HepG2 (cell line): Measurements from ENCODE around the gene CCT8. TPM values are rescaled to one million over a fixed set of nuclear protein-coding genes. Genes with fewer than 3 reads are reported as not detected.

ENCODE experiments used
- ATAC-seq: fragments of 200-7000 bp; cut with Tn5 transposase; 3 replicates; pipeline ENCODE4 v1.9.1; 2020; ENCODE audit warnings: mild to moderate bottlenecking, moderate library complexity
- BruUV-seq: library from RNA; stranded (reverse); fragments of 400-500 nt; replicated peaks from 2 replicates; lab custom pipeline; 2021; lab: Mats Ljungman, UMichigan
- CTCF ChIA-PET: fragments of 300-600 bp; formaldehyde crosslinking; extraction: SDS; loops from one replicate; lab custom pipeline; 2021; ENCODE audit warnings: low total read pairs, inconsistent platforms, low intra/inter-chr PET ratio; lab: Yijun Ruan, JAX
- POLR2A ChIA-PET: fragments of 350-600 bp; sonication (Branson Sonifier 250); formaldehyde crosslinking; loops from one replicate; lab custom pipeline; 2020; ENCODE audit warnings: antibody characterized with exemption, inconsistent platforms; lab: Yijun Ruan, JAX
- DNase-seq: peaks from one replicate; pipeline ENCODE4 v3.0.0-alpha.2; 2015; ENCODE audit warnings: low spot score
- FAIRE-seq: peaks from 3 replicates; lab custom pipeline; 2011; peaks lifted over from hg19 to GRCh38; lab: Jason Lieb, UNC
- H2AFZ ChIP-seq: one replicate; pipeline ENCODE4 v1.6.1; 2011; ENCODE audit warnings: low read length, inconsistent platforms
- H3K27ac ChIP-seq: fragments of 300-600 bp; 3 replicates; pipeline ENCODE4 v1.8.0; 2011; ENCODE audit warnings: mixed run types, mild to moderate bottlenecking, mixed read lengths, low read length, inconsistent platforms; ENCODE audit not compliant: insufficient read depth; ENCODE audit errors: extremely low read length
- H3K27me3 ChIP-seq, 2 experiments: fragments of 200-600 bp in 1 of 2; 2 replicates in 1 of 2; 3 replicates in 1 of 2; pipeline versions ENCODE4 v1.6.0 to v1.8.0; 2011; ENCODE audit warnings: low read length in 2 of 2, mild to moderate bottlenecking in 2 of 2, moderate library complexity in 2 of 2, inconsistent platforms in 1 of 2; ENCODE audit not compliant: insufficient read depth in 2 of 2, control insufficient read depth in 1 of 2
- H3K36me3 ChIP-seq, 2 experiments: fragments of 200-600 bp in 1 of 2; replicated peaks in 1 of 2; 2 replicates in 1 of 2; 3 replicates in 1 of 2; pipeline versions ENCODE4 v1.5.1 to v1.8.0; 2011; ENCODE audit warnings: low read length in 2 of 2, inconsistent platforms in 1 of 2; ENCODE audit not compliant: insufficient read depth in 2 of 2, control insufficient read depth in 1 of 2
- H3K4me1 ChIP-seq: 2 replicates; pipeline ENCODE4 v1.5.1; 2012; ENCODE audit warnings: low read length, inconsistent platforms; ENCODE audit not compliant: insufficient read depth
- H3K4me2 ChIP-seq: 2 replicates; pipeline ENCODE4 v1.6.0; 2011; ENCODE audit warnings: low read depth, low read length, inconsistent platforms
- H3K4me3 ChIP-seq, 3 experiments: fragments of 200-600 bp in 1 of 3; sonication (generic), shearing (Covaris generic) in 1 of 3; replicated peaks in 1 of 3; 2 replicates each; pipeline ENCODE4 v1.5.1; 2011 to 2016; ENCODE audit warnings: low read length in 3 of 3, inconsistent platforms in 2 of 3, low read depth in 2 of 3, mild to moderate bottlenecking in 2 of 3, control low read depth in 1 of 3, mixed read lengths in 1 of 3; ENCODE audit not compliant: insufficient read depth in 1 of 3
- H3K79me2 ChIP-seq: one replicate; pipeline ENCODE4 v1.6.1; 2011; ENCODE audit warnings: low read length, inconsistent platforms; ENCODE audit not compliant: insufficient read depth
- H3K9ac ChIP-seq: 2 replicates; pipeline ENCODE4 v1.6.0; 2011; ENCODE audit warnings: mild to moderate bottlenecking, low read depth, low read length, inconsistent platforms; ENCODE audit not compliant: insufficient read depth
- H3K9me3 ChIP-seq: 2 replicates; pipeline ENCODE4 v1.5.1; 2012; ENCODE audit warnings: mild to moderate bottlenecking, low read length
- H4K20me1 ChIP-seq: 2 replicates; pipeline ENCODE4 v1.6.0; 2011; ENCODE audit warnings: inconsistent platforms, mild to moderate bottlenecking, low read length, moderate library complexity; ENCODE audit not compliant: insufficient read depth
- AGO1 ChIP-seq: fragments of 200-400 bp; formaldehyde crosslinking; IDR thresholded peaks from 2 replicates; pipeline ENCODE4 v1.6.1; 2017; ENCODE audit warnings: mild to moderate bottlenecking, low read depth, low read length, moderate library complexity; ENCODE audit not compliant: poor library complexity, severe bottlenecking
- BORCS8-MEF2B ChIP-seq: sonication (generic); formaldehyde crosslinking; IDR thresholded peaks from 2 replicates; pipeline ENCODE4 v1.8.0; 2022; ENCODE audit warnings: mild to moderate bottlenecking, missing genetic modification reagents
- CEBPB ChIP-seq: IDR thresholded peaks from 2 replicates; pipeline ENCODE4 v1.6.1; 2011; ENCODE audit warnings: low read depth, low read length, improper control_type of control experiment, borderline replicate concordance
- FOSL2 ChIP-seq: sonication (generic); formaldehyde crosslinking; IDR thresholded peaks from 2 replicates; pipeline ENCODE4 v1.4.0; 2020; ENCODE audit warnings: missing genetic modification reagents
- GZF1 ChIP-seq: sonication (generic); formaldehyde crosslinking; IDR thresholded peaks from 2 replicates; pipeline ENCODE4 v1.5.1; 2020; ENCODE audit warnings: mild to moderate bottlenecking, missing genetic modification reagents
- NBN ChIP-seq: fragments of 450-650 bp; conservative IDR thresholded peaks from 2 replicates; pipeline ENCODE4 v1.6.1; 2017
- RFX5 ChIP-seq: IDR thresholded peaks from 2 replicates; pipeline ENCODE4 v1.6.1; 2011; ENCODE audit warnings: low read depth, low read length, improper control_type of control experiment
- RNF2 ChIP-seq: fragments of 450-650 bp; conservative IDR thresholded peaks from 2 replicates; pipeline ENCODE4 v1.6.1; 2016; ENCODE audit warnings: low read depth
- ZFP1 ChIP-seq: IDR thresholded peaks from 2 replicates; pipeline ENCODE4 v1.6.1; 2016
- ZFP90 ChIP-seq: sonication (generic); formaldehyde crosslinking; IDR thresholded peaks from 2 replicates; pipeline ENCODE4 v1.8.0; 2022; ENCODE audit warnings: missing genetic modification reagents, mild to moderate bottlenecking, inconsistent platforms, borderline replicate concordance
- ZNF644 ChIP-seq: IDR thresholded peaks from 2 replicates; pipeline ENCODE4 v1.6.1; 2016; ENCODE audit warnings: low read depth
- ZNF891 ChIP-seq: sonication (generic); formaldehyde crosslinking; IDR thresholded peaks from 2 replicates; pipeline ENCODE4 v1.5.0; 2020; ENCODE audit warnings: mild to moderate bottlenecking, missing genetic modification reagents
- WGBS: methylation state at CpG from one replicate; pipeline ENCODE4 v1.1.6; 2017; ENCODE audit warnings: low lambda C conversion rate; 5-methylcytosine and 5-hydroxymethylcytosine counted together
- in situ Hi-C: cut with HindIII; loops from 2 replicates; pipeline ENCODE4 v1.10.0; 2017; ENCODE audit warnings: low pct_unique_long_range_greater_than_20kb; ENCODE audit not compliant: extremely low pct_ligation_motif_present
- intact Hi-C: fragments of 100-400 bp; cut with micrococcal nuclease; formaldehyde crosslinking; loops from one replicate; pipeline ENCODE4 v1.10.0; 2022; ENCODE audit not compliant: unreplicated experiment
- polyA plus RNA-seq, 8 experiments: library from polyadenylated mRNA; depleted of rRNA in 3 of 8; stranded (reverse) in 7 of 8; unstranded in 1 of 8; fragments of >200 nt; fragmentation: Illumina TruSeq in 4 of 8; extraction: Trizol in 4 of 8; gene quantifications; 2 replicates each; pipeline versions ENCODE4 v1.2.1 to v1.2.3, GENCODE V29; 2011 to 2016; ENCODE audit warnings: low read depth in 4 of 8, missing spikeins in 1 of 8, mixed read lengths in 1 of 8; ENCODE audit not compliant: insufficient read depth in 1 of 8
- total RNA-seq, 5 experiments: library from RNA; depleted of rRNA; stranded (reverse); fragments of >200 nt; fragmentation: Illumina TruSeq; extraction: Trizol; gene quantifications; 2 replicates each; pipeline ENCODE4 v1.2.3, GENCODE V29; 2016; ENCODE audit warnings: low read depth in 1 of 5
- TF ChIP-seq, protein P1 (sequence below): sonication (generic); formaldehyde crosslinking; IDR thresholded peaks from 2 replicates; pipeline ENCODE4 v1.8.1; 2022; ENCODE audit warnings: mild to moderate bottlenecking, missing genetic modification reagents
- TF ChIP-seq, protein P2 (sequence below): sonication (generic); formaldehyde crosslinking; IDR thresholded peaks from 2 replicates; pipeline ENCODE4 v1.8.1; 2023; ENCODE audit warnings: mild to moderate bottlenecking, moderate library complexity, missing genetic modification reagents
- TF ChIP-seq, protein P3 (sequence below): sonication (generic); formaldehyde crosslinking; IDR thresholded peaks from 2 replicates; pipeline ENCODE4 v1.4.0; 2020; ENCODE audit warnings: mild to moderate bottlenecking, missing genetic modification reagents
- TF ChIP-seq, protein P4 (sequence below): sonication (generic); formaldehyde crosslinking; IDR thresholded peaks from 2 replicates; pipeline ENCODE4 v1.4.0; 2020; ENCODE audit warnings: missing genetic modification reagents, borderline replicate concordance

Gene CCT8
- total and polyA plus RNA-seq, 2 of the 13 experiments (the other 11 are each of a cell fraction or from before 2014, with no cell fraction given) = 127 to 325 TPM

DNA sequence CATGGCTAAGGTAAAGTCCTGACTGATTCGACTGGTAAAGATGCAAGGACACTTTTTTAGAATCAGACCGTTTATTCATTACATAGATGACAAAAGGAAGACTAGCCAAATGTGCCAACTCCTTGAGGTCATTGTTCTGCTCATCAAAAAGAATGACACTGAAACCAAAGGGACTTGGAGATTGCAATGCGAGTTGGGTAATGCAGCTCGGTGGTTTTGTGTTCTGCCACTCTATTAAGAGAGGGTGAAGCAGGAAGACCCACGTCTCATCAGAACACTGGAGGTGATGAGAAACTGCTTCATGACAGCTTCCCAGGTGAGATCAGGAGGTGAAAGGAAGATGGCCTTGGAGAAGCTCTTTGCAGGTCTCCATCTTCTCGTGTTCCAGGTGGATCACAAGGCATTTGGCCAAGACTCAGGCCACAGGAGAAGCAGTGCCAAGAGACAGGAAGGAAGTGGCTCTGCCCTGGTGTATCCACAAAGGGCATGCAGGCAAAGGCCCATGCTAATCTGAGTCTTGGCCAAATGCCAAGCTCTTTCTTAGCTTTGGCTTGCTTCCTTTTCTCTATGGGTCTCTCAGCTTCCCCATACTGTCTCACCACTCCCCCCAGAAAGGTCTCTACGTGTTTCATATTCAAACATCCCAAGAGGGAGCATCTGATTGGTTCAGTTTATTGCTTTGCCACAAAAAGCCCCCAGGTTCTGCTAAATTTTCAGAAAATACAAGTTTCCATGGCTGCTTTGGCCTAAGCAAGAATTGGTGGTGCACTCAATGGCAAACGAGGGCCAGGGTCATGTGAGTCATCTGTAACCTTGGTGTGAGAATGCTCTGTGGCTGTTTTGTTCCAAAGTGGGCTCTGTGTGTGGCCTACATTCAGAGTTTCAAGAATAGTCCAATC, 5.7 kb upstream of the CCT8 start:
- CTCF ChIA-PET = no interaction called here
- POLR2A ChIA-PET = interaction anchor here (0.5 kb wide), 1 partner anchor 15 kb away, joined by 5 read pairs; no protein-coding TSS in a partner anchor
- intact Hi-C loops (no loop called here), in situ Hi-C loops (loop anchor here (25.0 kb wide), 2 partner anchors 758 to 2008 kb away; no protein-coding TSS in a partner anchor)
- FAIRE-seq = no peak
- no peaks in the 10 kb centered on the region; a peak in 1 of 5 replicates for H3K27me3 ChIP-seq
- H3K4me3 ChIP-seq = no peak overlapping the region
- H3K27ac ChIP-seq = no peak overlapping the region
- no peaks in the 10 kb centered on the region for H4K20me1 ChIP-seq
- no peaks in the 10 kb centered on the region for H3K36me3 ChIP-seq
- 20% methylated on average over 8 of the region's 8 CpGs for WGBS
- H2AFZ ChIP-seq = peak overlapping the region; percentile 22
- ATAC-seq = peak; percentile 78
- peaks cover 36% of the 10 kb centered on the region; the same call in 1 of the 2 replicates for H3K4me1 ChIP-seq
- no peak for DNase-seq
- BruUV-seq = no TSS peak
- H3K9me3 ChIP-seq = no peaks in the 10 kb centered on the region
- H3K9ac ChIP-seq = no peak overlapping the region
- H3K4me2 ChIP-seq = peak overlapping the region; percentile 14; the same call in 1 of the 2 replicates
- no peaks in the 10 kb centered on the region for H3K79me2 ChIP-seq
- TF ChIP-seq ZNF644 (CRISPR knock-in tag) = peak; percentile 60; the same call in 1 of the 2 replicates
- TF ChIP-seq ZFP1 (CRISPR knock-in tag) = no peak
- no peak for TF ChIP-seq AGO1
- no peak for TF ChIP-seq RNF2
- TF ChIP-seq ZFP90 (CRISPR knock-in tag) = no peak
- TF ChIP-seq, protein P1, sequence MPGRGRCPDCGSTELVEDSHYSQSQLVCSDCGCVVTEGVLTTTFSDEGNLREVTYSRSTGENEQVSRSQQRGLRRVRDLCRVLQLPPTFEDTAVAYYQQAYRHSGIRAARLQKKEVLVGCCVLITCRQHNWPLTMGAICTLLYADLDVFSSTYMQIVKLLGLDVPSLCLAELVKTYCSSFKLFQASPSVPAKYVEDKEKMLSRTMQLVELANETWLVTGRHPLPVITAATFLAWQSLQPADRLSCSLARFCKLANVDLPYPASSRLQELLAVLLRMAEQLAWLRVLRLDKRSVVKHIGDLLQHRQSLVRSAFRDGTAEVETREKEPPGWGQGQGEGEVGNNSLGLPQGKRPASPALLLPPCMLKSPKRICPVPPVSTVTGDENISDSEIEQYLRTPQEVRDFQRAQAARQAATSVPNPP (CRISPR knock-in tag) = no peak
- TF ChIP-seq RFX5 = peak; percentile 68; the same call in 1 of the 2 replicates
- TF ChIP-seq, protein P2, sequence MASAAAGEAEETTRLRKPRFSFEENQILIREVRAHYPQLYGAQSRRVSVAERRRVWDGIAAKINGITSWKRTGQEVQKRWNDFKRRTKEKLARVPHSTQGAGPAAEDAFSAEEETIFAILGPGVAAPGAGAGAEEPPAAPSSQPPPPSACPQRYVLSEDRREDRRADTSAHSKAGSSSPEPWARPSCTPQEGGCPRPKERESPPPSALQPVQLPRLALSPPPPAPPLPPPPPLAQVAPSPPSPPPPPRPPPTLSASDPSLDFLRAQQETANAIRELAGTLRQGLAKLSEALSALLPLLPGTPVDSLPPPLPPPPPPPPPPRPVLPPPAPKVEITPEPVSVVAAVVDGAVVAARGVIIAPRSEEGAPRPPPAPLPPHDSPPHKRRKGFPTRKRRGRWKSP = no peak
- TF ChIP-seq ZNF891 = no peak
- TF ChIP-seq FOSL2 (CRISPR knock-in tag) = peak; percentile 70
- no peak for TF ChIP-seq GZF1 (CRISPR knock-in tag)
- TF ChIP-seq BORCS8-MEF2B (CRISPR knock-in tag) = no peak
- TF ChIP-seq, protein P3, sequence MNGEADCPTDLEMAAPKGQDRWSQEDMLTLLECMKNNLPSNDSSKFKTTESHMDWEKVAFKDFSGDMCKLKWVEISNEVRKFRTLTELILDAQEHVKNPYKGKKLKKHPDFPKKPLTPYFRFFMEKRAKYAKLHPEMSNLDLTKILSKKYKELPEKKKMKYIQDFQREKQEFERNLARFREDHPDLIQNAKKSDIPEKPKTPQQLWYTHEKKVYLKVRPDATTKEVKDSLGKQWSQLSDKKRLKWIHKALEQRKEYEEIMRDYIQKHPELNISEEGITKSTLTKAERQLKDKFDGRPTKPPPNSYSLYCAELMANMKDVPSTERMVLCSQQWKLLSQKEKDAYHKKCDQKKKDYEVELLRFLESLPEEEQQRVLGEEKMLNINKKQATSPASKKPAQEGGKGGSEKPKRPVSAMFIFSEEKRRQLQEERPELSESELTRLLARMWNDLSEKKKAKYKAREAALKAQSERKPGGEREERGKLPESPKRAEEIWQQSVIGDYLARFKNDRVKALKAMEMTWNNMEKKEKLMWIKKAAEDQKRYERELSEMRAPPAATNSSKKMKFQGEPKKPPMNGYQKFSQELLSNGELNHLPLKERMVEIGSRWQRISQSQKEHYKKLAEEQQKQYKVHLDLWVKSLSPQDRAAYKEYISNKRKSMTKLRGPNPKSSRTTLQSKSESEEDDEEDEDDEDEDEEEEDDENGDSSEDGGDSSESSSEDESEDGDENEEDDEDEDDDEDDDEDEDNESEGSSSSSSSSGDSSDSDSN = no peak
- no peak for TF ChIP-seq NBN
- TF ChIP-seq, protein P4, sequence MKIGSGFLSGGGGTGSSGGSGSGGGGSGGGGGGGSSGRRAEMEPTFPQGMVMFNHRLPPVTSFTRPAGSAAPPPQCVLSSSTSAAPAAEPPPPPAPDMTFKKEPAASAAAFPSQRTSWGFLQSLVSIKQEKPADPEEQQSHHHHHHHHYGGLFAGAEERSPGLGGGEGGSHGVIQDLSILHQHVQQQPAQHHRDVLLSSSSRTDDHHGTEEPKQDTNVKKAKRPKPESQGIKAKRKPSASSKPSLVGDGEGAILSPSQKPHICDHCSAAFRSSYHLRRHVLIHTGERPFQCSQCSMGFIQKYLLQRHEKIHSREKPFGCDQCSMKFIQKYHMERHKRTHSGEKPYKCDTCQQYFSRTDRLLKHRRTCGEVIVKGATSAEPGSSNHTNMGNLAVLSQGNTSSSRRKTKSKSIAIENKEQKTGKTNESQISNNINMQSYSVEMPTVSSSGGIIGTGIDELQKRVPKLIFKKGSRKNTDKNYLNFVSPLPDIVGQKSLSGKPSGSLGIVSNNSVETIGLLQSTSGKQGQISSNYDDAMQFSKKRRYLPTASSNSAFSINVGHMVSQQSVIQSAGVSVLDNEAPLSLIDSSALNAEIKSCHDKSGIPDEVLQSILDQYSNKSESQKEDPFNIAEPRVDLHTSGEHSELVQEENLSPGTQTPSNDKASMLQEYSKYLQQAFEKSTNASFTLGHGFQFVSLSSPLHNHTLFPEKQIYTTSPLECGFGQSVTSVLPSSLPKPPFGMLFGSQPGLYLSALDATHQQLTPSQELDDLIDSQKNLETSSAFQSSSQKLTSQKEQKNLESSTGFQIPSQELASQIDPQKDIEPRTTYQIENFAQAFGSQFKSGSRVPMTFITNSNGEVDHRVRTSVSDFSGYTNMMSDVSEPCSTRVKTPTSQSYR (CRISPR knock-in tag) = no peak
- no peak for TF ChIP-seq CEBPB
